ENCODE measurements around the gene ZFR2. TPM values are rescaled to one million over a fixed set of nuclear protein-coding genes. Genes with fewer than 3 reads are reported as not detected.

The ZFR2 gene
- total RNA-seq, 1 donor from 2014 or later: 4.7 TPM

- no peak overlapping the region for H3K27ac Mint-ChIP-seq
Measured at GRCh38 chr19:3907626-3908265, 38.9 kb upstream of the ZFR2 start.

GRCh38 chr19:3904233-3904632, 35.4 kb upstream of the ZFR2 start:
- Mint-ChIP-seq H3K4me1 (ENCODE audit: unreplicated experiment) (no peaks in the 10 kb centered on the region), H3K9me3 (no peaks in the 10 kb centered on the region), H3K27me3 (no peaks in the 10 kb centered on the region), H3K4me3 (no peak overlapping the region), H3K36me3 (no peaks in the 10 kb centered on the region), H3K27ac (no peak overlapping the region)
- DNase-seq (ENCODE audit: extremely low spot score, unreplicated experiment): no peak
- no peak for TF ChIP-seq CTCF (conservative IDR thresholded peaks at IDR 0.05)

More at GRCh38 chr19:3907626-3908265, 38.9 kb upstream of the ZFR2 start:
- no peaks in the 10 kb centered on the region for H3K27me3 Mint-ChIP-seq
- DNase-seq (ENCODE audit: extremely low spot score, unreplicated experiment): no peak
- H3K9me3 Mint-ChIP-seq: no peaks in the 10 kb centered on the region
- H3K36me3 Mint-ChIP-seq: no peaks in the 10 kb centered on the region
- no peaks in the 10 kb centered on the region for H3K4me1 Mint-ChIP-seq (ENCODE audit: unreplicated experiment)
- no peak overlapping the region for H3K4me3 Mint-ChIP-seq
- TF ChIP-seq CTCF (conservative IDR thresholded peaks at IDR 0.05): no peak

GRCh38 chr19:3902317-3902973, 33.6 kb upstream of the ZFR2 start:
- no peak for TF ChIP-seq CTCF (conservative IDR thresholded peaks at IDR 0.05)
- no peak for DNase-seq (ENCODE audit: extremely low spot score, unreplicated experiment)
- Mint-ChIP-seq H3K9me3 (no peaks in the 10 kb centered on the region), H3K27ac (no peak overlapping the region), H3K27me3 (peaks cover 4% of the 10 kb centered on the region), H3K4me1 (ENCODE audit: unreplicated experiment) (no peaks in the 10 kb centered on the region), H3K36me3 (no peaks in the 10 kb centered on the region), H3K4me3 (no peak overlapping the region)

GRCh38 chr19:3899531-3900294, 30.9 kb upstream of the ZFR2 start:
- no peaks in the 10 kb centered on the region for H3K36me3 Mint-ChIP-seq
- no peak for DNase-seq (ENCODE audit: extremely low spot score, unreplicated experiment)
- no peaks in the 10 kb centered on the region for H3K4me1 Mint-ChIP-seq (ENCODE audit: unreplicated experiment)
- no peak for TF ChIP-seq CTCF (conservative IDR thresholded peaks at IDR 0.05)
- no peak overlapping the region for H3K27ac Mint-ChIP-seq
- peaks cover 4% of the 10 kb centered on the region for H3K27me3 Mint-ChIP-seq
- no peak overlapping the region for H3K4me3 Mint-ChIP-seq
- H3K9me3 Mint-ChIP-seq: no peaks in the 10 kb centered on the region

GRCh38 chr19:3898426-3898825, 29.6 kb upstream of the ZFR2 start:
- TF ChIP-seq CTCF (conservative IDR thresholded peaks at IDR 0.05): no peak
- H3K36me3 Mint-ChIP-seq: no peaks in the 10 kb centered on the region
- no peaks in the 10 kb centered on the region for H3K9me3 Mint-ChIP-seq
- H3K27me3 Mint-ChIP-seq: peaks cover 4% of the 10 kb centered on the region
- no peak overlapping the region for H3K27ac Mint-ChIP-seq
- no peaks in the 10 kb centered on the region for H3K4me1 Mint-ChIP-seq (ENCODE audit: unreplicated experiment)
- H3K4me3 Mint-ChIP-seq: no peak overlapping the region
- no peak for DNase-seq (ENCODE audit: extremely low spot score, unreplicated experiment)
